ENCODE results near the gene GOT1.

GOT1 gene

GRCh38 chr10:99394761-99395386, 35.5 kb downstream of the GOT1 start:
- H3K4me1 Mint-ChIP-seq (ENCODE audit: low read depth), result peaks cover 6% of the 10 kb centered on the region
- H3K27me3 Mint-ChIP-seq (ENCODE audit: low read depth), result peaks cover 4% of the 10 kb centered on the region
- H3K27ac Mint-ChIP-seq, result no peak overlapping the region
- H3K4me3 Mint-ChIP-seq, result no peak overlapping the region
- peaks cover 5% of the 10 kb centered on the region for H3K36me3 Mint-ChIP-seq (ENCODE audit: low read depth)
- H3K9me3 Mint-ChIP-seq, result no peaks in the 10 kb centered on the region

DNA sequence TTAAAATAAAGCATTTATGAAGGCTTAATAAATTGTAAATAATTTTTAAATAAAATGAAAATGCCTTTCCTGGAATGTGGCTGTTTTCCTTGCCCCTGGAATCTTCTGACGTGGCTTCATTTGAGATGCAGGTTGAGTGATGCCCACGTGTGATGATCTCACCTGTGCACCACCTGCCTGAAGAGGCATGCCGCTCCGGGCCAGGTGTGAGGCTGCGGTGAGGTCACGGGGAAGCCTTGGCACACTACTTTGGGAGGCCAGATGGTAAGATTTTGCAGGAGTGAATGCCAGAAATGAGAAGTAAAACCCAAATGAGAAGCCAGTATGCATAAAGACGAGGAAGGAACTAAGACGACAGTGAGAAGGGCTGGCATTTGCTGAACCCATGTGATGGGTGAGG, 36.2 kb downstream of the GOT1 start:
- Mint-ChIP-seq H3K36me3 (ENCODE audit: low read depth) (peaks cover 5% of the 10 kb centered on the region), H3K4me1 (ENCODE audit: low read depth) (peaks cover 6% of the 10 kb centered on the region), H3K9me3 (no peaks in the 10 kb centered on the region), H3K4me3 (no peak overlapping the region), H3K27ac (no peak overlapping the region), H3K27me3 (ENCODE audit: low read depth) (peaks cover 4% of the 10 kb centered on the region)

- Mint-ChIP-seq H3K36me3 (ENCODE audit: low read depth) (peaks cover 5% of the 10 kb centered on the region), H3K27me3 (ENCODE audit: low read depth) (peaks cover 4% of the 10 kb centered on the region), H3K9me3 (no peaks in the 10 kb centered on the region), H3K27ac (no peak overlapping the region), H3K4me3 (no peak overlapping the region), H3K4me1 (ENCODE audit: low read depth) (peaks cover 6% of the 10 kb centered on the region)
These were observed 36.7 kb downstream of the GOT1 start for GRCh38 chr10:99393683-99394082.

GRCh38 chr10:99393036-99393435, 37.4 kb downstream of the GOT1 start:
- H3K4me3 Mint-ChIP-seq, result no peak overlapping the region

GRCh38 chr10:99391346-99391745, 39.1 kb downstream of the GOT1 start:
- H3K9me3 Mint-ChIP-seq, result no peaks in the 10 kb centered on the region
- H3K36me3 Mint-ChIP-seq (ENCODE audit: low read depth), result peaks cover 5% of the 10 kb centered on the region
- H3K27me3 Mint-ChIP-seq (ENCODE audit: low read depth), result peaks cover 16% of the 10 kb centered on the region
- no peak overlapping the region for H3K4me3 Mint-ChIP-seq
- no peak overlapping the region for H3K27ac Mint-ChIP-seq
- peaks cover 6% of the 10 kb centered on the region for H3K4me1 Mint-ChIP-seq (ENCODE audit: low read depth)

More at GRCh38 chr10:99393036-99393435, 37.4 kb downstream of the GOT1 start:
- peaks cover 5% of the 10 kb centered on the region for H3K36me3 Mint-ChIP-seq (ENCODE audit: low read depth)
- H3K27ac Mint-ChIP-seq, result no peak overlapping the region
- H3K4me1 Mint-ChIP-seq (ENCODE audit: low read depth), result peaks cover 6% of the 10 kb centered on the region
- no peaks in the 10 kb centered on the region for H3K9me3 Mint-ChIP-seq
- H3K27me3 Mint-ChIP-seq (ENCODE audit: low read depth), result peaks cover 4% of the 10 kb centered on the region

DNA sequence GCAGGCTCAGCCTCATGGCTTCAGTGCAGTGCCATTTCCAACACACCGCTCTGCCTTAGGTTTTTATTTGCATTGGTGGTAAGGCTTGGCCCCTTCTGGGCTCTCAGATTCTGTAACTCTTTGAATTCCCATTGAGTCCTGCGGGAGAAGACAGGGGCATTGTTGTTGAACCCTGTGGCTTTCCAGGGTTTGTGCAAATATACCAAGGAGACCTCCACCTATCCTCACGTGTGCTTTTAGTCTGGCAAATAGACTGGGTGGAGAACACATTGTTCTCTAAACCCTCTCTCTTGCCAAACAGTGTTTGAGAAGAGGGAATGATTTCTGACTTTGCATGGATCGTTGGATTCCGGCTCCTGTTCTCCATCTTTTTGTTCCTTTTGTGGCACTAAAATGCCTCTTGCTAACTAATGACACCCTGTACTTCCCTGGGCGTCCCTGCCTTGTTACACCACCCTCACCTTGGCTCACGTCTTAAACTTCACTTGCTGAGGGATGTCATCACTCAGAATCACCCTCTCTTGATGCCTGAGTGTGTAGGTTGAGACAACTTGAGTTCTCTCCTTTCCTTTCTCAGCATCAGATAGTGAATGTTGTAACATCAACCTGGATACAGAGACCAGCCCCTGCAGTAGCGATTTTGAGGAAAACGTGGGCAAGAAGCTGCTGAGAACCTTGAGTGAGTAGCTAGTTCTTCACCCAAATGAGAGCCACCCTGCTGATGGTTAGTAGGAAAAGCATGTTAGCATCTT, 40.5 kb downstream of the GOT1 start:
- no peak overlapping the region for H3K4me3 Mint-ChIP-seq
- H3K9me3 Mint-ChIP-seq, result no peaks in the 10 kb centered on the region
- H3K27ac Mint-ChIP-seq, result no peak overlapping the region
- peaks cover 2% of the 10 kb centered on the region for H3K4me1 Mint-ChIP-seq (ENCODE audit: low read depth)
- no peaks in the 10 kb centered on the region for H3K36me3 Mint-ChIP-seq (ENCODE audit: low read depth)
- peaks cover 21% of the 10 kb centered on the region for H3K27me3 Mint-ChIP-seq (ENCODE audit: low read depth)

DNA sequence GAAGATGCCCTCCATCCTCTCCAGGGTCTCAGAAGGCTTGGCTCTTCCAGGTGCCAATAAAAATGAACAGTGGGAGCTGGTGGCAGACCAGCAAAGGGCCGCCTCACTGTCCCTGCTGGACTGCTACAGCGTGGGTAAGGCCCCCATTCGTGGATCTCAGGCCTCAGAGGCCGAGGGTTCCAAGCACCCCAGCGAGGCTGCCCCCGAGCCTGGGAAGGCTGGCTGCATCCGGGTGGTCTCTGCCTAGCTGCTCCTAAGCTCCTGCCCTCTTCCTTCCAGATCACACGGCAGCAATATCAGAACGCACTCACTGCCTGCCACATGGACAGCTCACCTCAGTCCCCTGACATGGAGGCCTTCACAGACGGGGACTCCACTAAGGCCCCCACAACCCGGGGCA, 42.9 kb downstream of the GOT1 start:
- Mint-ChIP-seq H3K4me3 (no peak overlapping the region), H3K27me3 (ENCODE audit: low read depth) (peaks cover 26% of the 10 kb centered on the region), H3K9me3 (no peaks in the 10 kb centered on the region), H3K27ac (no peak overlapping the region), H3K4me1 (ENCODE audit: low read depth) (no peaks in the 10 kb centered on the region), H3K36me3 (ENCODE audit: low read depth) (no peaks in the 10 kb centered on the region)

GRCh38 chr10:99387071-99387470, 43.4 kb downstream of the GOT1 start:
- Mint-ChIP-seq H3K9me3 (no peaks in the 10 kb centered on the region), H3K4me3 (no peak overlapping the region), H3K27ac (no peak overlapping the region), H3K27me3 (ENCODE audit: low read depth) (peaks cover 28% of the 10 kb centered on the region), H3K4me1 (ENCODE audit: low read depth) (no peaks in the 10 kb centered on the region), H3K36me3 (ENCODE audit: low read depth) (no peaks in the 10 kb centered on the region)

DNA sequence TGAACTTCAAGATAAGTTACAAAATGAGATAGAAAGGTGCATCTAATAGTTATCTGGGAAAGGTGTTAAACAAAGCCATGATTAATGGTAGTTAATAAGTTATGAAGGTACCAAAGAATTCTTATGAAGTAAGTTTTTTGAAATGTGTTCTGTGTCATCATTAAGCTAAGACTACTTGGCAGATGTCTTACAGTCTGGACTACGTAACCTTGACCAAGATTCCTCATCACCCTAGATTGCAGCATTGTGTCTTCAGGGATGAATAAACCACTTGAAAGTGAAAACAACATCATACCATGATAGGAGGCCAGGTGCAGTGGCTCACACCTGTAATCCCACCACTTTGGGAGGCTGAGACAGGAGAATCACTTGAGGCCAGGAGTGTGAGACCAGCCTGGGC, 48.2 kb downstream of the GOT1 start:
- H3K4me1 Mint-ChIP-seq (ENCODE audit: low read depth), result no peaks in the 10 kb centered on the region
- H3K4me3 Mint-ChIP-seq, result no peak overlapping the region
- H3K36me3 Mint-ChIP-seq (ENCODE audit: low read depth), result no peaks in the 10 kb centered on the region
- no peak overlapping the region for H3K27ac Mint-ChIP-seq
- peaks cover 31% of the 10 kb centered on the region for H3K27me3 Mint-ChIP-seq (ENCODE audit: low read depth)
- no peaks in the 10 kb centered on the region for H3K9me3 Mint-ChIP-seq

DNA sequence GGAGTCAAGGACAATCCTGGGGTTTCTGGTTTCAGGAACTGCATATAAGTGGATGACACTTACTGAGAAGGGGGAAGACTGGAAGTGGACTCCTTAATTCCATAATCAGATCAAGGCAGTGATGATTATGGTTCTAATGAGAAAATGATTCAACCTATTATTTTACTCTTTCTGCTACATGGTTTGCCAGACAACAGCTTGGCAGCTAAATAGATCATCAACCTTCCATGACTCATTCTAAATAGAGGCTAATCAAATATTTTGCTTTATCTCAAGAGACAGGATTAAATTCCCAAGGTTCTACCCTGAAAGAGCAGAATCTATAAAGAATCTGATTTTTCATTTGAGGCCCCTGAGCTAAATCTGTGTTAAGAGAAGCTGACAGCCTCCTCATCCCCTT, 55.0 kb downstream of the GOT1 start:
- H3K4me3 Mint-ChIP-seq, result no peak overlapping the region
- H3K27me3 Mint-ChIP-seq (ENCODE audit: low read depth), result peaks cover 56% of the 10 kb centered on the region
- H3K36me3 Mint-ChIP-seq (ENCODE audit: low read depth), result no peaks in the 10 kb centered on the region
- H3K4me1 Mint-ChIP-seq (ENCODE audit: low read depth), result peaks cover 5% of the 10 kb centered on the region
- no peak overlapping the region for H3K27ac Mint-ChIP-seq
- H3K9me3 Mint-ChIP-seq, result no peaks in the 10 kb centered on the region

GRCh38 chr10:99374972-99375371, 55.5 kb downstream of the GOT1 start:
- no peak overlapping the region for H3K27ac Mint-ChIP-seq
- H3K4me3 Mint-ChIP-seq, result no peak overlapping the region
- H3K4me1 Mint-ChIP-seq (ENCODE audit: low read depth), result peaks cover 5% of the 10 kb centered on the region
- H3K27me3 Mint-ChIP-seq (ENCODE audit: low read depth), result peaks cover 57% of the 10 kb centered on the region
- no peaks in the 10 kb centered on the region for H3K9me3 Mint-ChIP-seq
- no peaks in the 10 kb centered on the region for H3K36me3 Mint-ChIP-seq (ENCODE audit: low read depth)

DNA sequence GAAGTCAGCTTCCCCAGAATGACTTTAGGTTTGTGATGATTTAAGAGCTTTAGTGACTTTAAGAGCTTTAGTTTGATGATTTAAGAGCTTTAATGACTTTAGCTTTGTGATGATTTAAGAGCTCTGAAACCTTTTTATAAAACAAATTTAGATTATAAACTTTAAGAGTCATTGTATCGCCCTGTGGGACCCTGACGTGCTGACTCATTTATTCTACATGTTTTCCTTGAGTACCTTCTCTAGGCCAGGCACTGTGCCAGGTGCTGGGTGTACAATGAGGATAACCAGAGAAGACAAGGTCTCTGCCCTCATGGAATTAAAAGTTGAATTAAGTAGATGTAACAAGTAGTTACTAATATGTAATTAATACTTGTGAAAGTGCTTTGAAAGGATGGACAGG, 55.9 kb downstream of the GOT1 start:
- Mint-ChIP-seq H3K4me1 (ENCODE audit: low read depth) (peaks cover 5% of the 10 kb centered on the region), H3K36me3 (ENCODE audit: low read depth) (no peaks in the 10 kb centered on the region), H3K4me3 (no peak overlapping the region), H3K9me3 (no peaks in the 10 kb centered on the region), H3K27me3 (ENCODE audit: low read depth) (peaks cover 62% of the 10 kb centered on the region), H3K27ac (no peak overlapping the region)

DNA sequence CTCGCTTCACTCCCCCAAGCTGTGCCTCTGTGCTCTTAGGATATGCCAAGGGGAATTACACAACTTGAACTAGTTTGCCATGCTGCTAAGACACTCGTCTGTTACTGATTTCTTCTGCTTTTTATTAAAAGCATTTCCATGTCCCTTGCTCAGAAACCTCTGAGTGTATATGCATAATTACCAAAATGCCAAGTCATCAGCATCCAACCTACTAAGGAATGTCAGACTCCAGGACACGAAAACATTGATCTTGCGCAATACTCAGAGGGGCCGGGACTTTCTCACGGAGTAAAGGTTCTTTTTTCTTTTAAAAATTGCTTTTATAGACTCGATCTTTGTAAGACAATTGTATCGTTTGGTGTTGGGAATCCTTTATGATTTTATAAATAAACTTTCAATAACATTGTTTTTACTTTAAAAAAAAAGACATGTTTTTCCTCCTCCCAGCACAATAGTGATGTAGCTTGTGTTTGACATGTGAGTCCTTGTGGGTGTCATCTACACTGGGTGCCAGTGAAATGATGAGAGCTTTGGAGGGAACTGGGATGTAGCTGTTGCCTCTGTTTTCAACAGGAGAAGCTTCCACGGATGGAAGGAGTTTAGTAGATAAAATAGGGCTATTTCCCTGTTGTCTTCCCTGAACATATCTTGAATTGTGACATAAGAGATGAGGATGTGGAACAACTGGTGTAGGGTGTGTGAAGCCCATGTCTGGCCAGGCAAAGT, 57.7 kb downstream of the GOT1 start:
- H3K4me3 Mint-ChIP-seq, result no peak overlapping the region
- H3K36me3 Mint-ChIP-seq (ENCODE audit: low read depth), result no peaks in the 10 kb centered on the region
- no peak overlapping the region for H3K27ac Mint-ChIP-seq
- H3K9me3 Mint-ChIP-seq, result no peaks in the 10 kb centered on the region
- peaks cover 5% of the 10 kb centered on the region for H3K4me1 Mint-ChIP-seq (ENCODE audit: low read depth)
- H3K27me3 Mint-ChIP-seq (ENCODE audit: low read depth), result peaks cover 72% of the 10 kb centered on the region

- Mint-ChIP-seq H3K27me3 (ENCODE audit: low read depth) (peaks cover 84% of the 10 kb centered on the region), H3K4me1 (ENCODE audit: low read depth) (peaks cover 7% of the 10 kb centered on the region), H3K4me3 (no peak overlapping the region), H3K27ac (no peak overlapping the region), H3K36me3 (ENCODE audit: low read depth) (no peaks in the 10 kb centered on the region), H3K9me3 (no peaks in the 10 kb centered on the region)
These were observed 59.4 kb downstream of the GOT1 start for GRCh38 chr10:99370993-99371392.

DNA sequence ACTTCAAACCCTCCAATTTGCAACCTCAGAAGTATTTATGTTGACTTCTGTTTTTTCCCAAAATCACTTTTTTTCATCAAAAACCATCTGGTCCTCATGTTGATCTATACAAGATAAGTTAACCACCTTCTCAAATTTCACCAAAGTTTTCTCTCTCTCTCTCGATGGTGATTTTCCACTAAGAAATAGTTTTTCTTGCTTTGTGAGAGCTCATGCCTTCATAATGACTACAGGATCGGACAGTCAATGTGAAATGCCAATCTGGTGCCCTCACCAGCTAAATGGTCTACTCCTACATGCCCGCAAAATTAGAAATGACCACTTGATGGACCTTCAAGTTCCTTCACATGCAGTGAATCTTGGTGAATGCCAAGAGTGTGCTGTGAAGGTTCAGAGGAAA, 60.9 kb downstream of the GOT1 start:
- H3K27ac Mint-ChIP-seq, result no peak overlapping the region
- H3K27me3 Mint-ChIP-seq (ENCODE audit: low read depth), result peaks cover 86% of the 10 kb centered on the region

More for the DNA sequence above, 60.9 kb downstream of the GOT1 start:
- Mint-ChIP-seq H3K36me3 (ENCODE audit: low read depth) (no peaks in the 10 kb centered on the region), H3K9me3 (no peaks in the 10 kb centered on the region), H3K4me1 (ENCODE audit: low read depth) (peaks cover 7% of the 10 kb centered on the region), H3K4me3 (no peak overlapping the region)

Measured in T-helper 1 cell treated with Interleukin-12 subunit alpha and Interleukin-12 subunit beta and Interleukin-4 antibody, amounts not matched to agents 30 μg/mL and 1 μg/mL, for 36 hours (primary cell).